Stimulated activated CD4-positive, alpha-beta T cell treated with anti-CD3 and anti-CD28 coated beads, Interleukin-2, amount 100 ng/mL, for 4 hours (primary cell): Measurements from ENCODE around the gene ADARB1.

Experiments used
- DNase-seq: peaks from one replicate; pipeline ENCODE4 v3.0.0-alpha.2; 2020; ENCODE audit warnings: low read depth

ADARB1 gene

GRCh38 chr21:45054927-45055612 is 19.3 kb upstream of the ADARB1 start:
- DNase-seq: no peak

GRCh38 chr21:45055861-45056260 is 18.5 kb upstream of the ADARB1 start:
- no peak for DNase-seq

- no peak for DNase-seq
Measured at GRCh38 chr21:45056296-45056904, 18.0 kb upstream of the ADARB1 start.

GRCh38 chr21:45056917-45057560 is 17.3 kb upstream of the ADARB1 start:
- no peak for DNase-seq

DNA sequence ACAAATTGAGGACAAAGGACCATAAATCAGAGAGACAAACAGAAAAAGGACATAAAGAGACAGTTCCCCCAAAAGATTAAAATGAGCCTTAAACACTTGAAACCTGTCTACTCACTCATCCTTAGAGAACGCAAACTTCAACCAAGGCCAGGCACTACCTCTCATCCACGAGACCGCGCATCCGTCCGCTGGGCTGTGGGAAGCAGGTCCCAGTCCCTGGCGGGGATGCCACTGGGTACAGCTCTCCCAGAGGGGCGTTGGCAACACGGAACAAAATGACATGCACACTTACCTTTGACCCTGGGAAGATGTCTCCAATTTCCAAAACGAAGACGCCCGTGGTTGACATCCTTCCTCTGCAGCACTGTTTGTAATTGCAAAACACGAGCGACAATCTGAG is 16.5 kb upstream of the ADARB1 start:
- no peak for DNase-seq

- no peak for DNase-seq
Measured at GRCh38 chr21:45059121-45059520, 15.3 kb upstream of the ADARB1 start.

DNA sequence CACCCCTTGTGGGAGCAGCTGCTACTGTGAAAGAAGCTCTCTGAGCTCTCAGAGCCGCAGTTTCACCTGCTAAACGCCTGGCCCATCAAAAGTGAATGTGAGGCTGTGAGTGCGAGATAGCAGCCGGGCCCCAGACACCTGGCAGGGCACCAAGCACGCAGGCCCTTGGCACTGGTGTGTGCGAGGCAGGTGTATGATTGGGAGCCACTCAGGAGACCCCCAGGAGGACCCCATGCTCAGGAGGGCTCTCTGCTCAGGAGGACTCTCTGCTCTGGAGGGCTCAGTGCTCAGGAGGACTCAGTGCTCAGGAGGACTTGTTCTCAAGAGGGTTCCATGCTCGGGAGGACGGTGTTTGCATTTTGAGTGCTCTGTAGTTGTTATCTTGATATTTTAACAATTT is 14.3 kb upstream of the ADARB1 start:
- DNase-seq: no peak

DNA sequence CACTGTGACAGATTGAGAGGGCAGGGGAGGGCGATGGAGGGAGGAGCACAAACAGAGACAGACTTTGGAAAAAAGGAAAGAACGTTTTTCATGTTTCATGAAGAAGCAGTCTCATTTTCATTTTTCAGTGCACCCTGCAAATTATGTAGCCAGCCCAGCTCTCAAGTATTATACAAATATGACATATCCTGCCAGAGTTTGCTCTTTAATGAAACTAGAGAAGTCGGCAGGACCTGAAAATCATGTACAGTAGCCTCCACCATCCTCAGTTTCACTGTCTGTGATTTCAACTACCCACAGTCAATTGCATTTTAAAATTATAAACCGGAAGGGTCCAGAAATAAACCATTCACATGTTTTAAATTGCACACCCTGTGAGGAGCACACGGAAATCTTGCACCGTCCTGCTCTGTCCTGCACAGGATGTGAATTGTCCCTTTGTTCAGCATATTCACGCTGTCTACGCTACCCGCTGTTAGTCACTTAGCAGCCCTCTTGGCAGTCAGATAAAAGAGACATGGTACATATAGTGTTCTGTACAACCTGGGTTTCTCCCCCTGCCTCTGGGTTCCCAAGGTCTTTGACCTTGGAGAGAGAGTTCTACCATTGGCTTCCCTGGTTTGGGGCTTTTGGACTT is 13.6 kb upstream of the ADARB1 start:
- no peak for DNase-seq

GRCh38 chr21:45064091-45064490 is 10.3 kb upstream of the ADARB1 start:
- DNase-seq: no peak

- DNase-seq: no peak
Measured at GRCh38 chr21:45064618-45065399, 9.6 kb upstream of the ADARB1 start.

DNA sequence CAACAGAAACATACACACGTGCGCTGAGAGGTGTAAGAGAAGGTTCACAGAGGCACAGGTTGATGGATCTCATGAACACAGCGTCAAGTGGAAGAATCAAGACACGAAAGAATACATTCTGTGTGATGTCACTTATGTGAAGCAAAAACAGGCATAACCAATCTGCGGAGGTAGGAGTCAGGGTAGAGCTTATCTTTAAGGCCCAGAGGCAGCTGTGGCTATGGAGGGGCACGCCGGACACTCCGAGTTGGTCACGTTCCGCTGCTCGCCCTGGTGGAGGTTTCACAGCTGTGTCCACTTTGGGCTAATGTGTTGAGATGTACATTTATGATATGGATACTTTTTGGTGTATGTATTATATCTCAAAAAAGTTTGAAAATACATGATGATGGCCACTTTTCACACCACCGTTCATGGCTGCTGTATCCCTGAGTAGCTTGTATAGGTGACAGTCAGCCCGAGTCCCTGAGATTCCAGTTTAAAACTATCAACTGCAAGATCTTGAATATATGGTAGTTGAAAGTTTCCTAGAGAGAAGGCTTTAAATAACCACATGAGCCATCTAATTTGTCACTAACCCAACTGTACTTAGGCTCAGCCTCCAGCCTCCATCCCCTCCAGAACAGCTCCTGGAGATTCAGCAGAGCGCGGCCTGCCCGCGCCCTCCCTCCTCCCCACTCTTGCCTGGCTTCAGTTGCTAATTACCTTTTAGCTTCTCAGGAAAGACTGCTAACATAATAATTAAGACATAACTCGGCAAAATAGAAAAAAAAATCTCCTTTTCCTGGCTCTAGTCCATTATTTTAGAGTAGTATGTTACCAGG is 6.7 kb upstream of the ADARB1 start:
- no peak for DNase-seq

DNA sequence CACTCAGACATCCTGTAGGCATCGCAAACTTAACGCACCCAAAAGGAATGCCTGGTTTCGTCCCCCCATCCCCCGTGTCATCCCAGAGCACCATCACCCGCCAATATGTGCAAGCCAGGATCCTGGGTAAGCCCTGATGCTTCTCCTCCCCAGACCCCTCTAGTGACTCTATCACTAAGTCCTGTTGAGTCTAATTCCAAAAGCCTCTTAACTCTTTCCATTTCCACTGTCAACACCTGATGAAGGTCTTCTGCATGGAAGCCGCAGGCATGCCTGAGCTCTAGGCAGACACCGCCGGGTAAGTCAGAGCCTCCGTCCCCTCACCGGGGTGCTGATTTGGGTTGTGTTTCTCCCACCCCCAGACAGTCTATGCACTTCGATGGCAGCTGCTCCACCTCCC is 5.3 kb upstream of the ADARB1 start:
- no peak for DNase-seq

GRCh38 chr21:45069711-45070110 is 4.7 kb upstream of the ADARB1 start:
- DNase-seq: no peak

- DNase-seq: no peak
Measured at GRCh38 chr21:45071078-45071873, 3.1 kb upstream of the ADARB1 start.

GRCh38 chr21:45071874-45072737 is 2.3 kb upstream of the ADARB1 start:
- DNase-seq: no peak

DNA sequence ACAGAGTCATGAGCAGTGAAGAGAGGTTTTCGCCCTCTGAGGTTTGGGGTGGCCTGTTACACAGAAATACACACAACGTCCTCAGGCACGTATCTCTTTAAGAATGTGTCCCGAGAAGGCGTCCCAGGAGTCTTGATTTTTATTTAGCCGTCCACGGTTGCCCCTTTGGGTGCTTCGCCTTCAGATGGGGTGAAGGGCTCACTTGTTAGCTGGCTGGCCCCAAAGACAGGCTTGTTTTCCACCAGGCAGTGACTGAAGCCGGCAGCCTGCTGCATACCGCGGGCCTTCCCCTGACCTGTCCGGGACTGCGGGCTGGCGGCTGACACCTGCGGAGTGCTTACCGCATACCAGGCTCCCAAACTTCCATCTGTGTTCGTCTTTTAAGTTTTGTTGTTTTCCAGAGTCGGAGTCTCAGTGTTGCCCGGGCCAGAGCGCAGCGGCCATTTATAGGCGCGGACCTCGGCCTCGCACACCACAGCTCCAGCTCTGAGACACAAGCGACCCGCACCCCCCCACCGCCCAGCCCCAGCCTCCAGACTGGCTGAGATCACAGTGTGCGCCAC is 1.6 kb upstream of the ADARB1 start:
- no peak for DNase-seq

DNA sequence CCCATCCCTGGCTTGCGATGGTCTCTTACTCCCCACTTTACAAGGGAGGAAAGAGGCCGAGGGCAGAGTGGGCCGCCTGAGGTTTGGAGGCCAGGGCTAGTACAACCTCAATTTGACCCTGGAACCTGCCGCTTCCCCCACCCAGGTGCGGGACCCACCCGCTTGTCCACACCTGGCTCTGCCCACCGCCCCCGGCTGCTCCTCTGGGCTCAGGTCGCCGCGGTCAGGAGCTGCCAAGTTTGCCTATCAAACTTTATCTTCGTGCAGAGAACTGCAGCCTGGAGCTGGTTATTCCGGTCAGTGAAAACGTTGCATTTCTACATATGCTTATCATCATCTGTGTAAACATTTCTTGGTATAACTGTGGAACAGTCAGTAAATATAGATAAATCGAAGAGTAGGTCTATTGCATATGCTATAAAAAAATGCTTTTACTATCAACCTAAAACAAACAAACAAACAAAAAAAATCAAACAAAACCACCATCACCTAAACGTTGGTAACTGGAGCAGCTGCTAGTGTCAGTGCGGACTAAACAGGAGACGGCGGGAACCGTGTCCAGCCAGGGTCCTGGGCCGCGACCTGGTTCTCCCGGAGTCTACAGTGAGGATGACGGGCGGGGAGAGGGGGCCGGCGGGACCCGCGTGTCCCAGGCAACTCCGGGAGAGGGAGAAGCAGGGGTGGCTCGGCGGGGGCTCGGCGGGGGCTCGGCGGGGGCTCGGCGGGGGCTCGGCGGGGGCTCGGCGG is 906 bp upstream of the ADARB1 start:
- no peak for DNase-seq

GRCh38 chr21:45074818-45075595 is 627 bp downstream of the ADARB1 start:
- DNase-seq: peak; percentile 16
